H1 (cell line): Measurements from ENCODE around the gene LRIT2. TPM values are rescaled to one million over a fixed set of nuclear protein-coding genes. Genes with fewer than 3 reads are reported as not detected.

ENCODE experiments used
- BCL11A ChIP-seq, 2 experiments: IDR thresholded peaks; one replicate each; pipeline ENCODE4 v1.6.1; 2011; ENCODE audit warnings: low read depth in 2 of 2, low read length in 2 of 2, mild to moderate bottlenecking in 2 of 2
- CBX8 ChIP-seq: fragments of 300-800, 300-1000 bp; sonication (generic); IDR thresholded peaks from 2 replicates; pipeline ENCODE4 v1.7.1; 2016; ENCODE audit warnings: low read depth, low read length, borderline replicate concordance
- EP300 ChIP-seq, 2 experiments: IDR thresholded peaks; 1 replicate in 1 of 2; 2 replicates in 1 of 2; pipeline ENCODE4 v1.6.1; 2011 to 2012; ENCODE audit warnings: low read depth in 2 of 2, low read length in 2 of 2, mild to moderate bottlenecking in 2 of 2, borderline replicate concordance in 1 of 2, inconsistent platforms in 1 of 2, moderate library complexity in 1 of 2
- POLR2AphosphoS5 ChIP-seq: IDR thresholded peaks from 2 replicates; pipeline ENCODE4 v1.6.1; 2011; ENCODE audit warnings: low read depth, low read length
- RXRA ChIP-seq: IDR thresholded peaks from 2 replicates; pipeline ENCODE4 v1.6.1; 2011; ENCODE audit warnings: low read depth, mild to moderate bottlenecking, low read length, moderate library complexity; ENCODE audit not compliant: insufficient read depth
- SP1 ChIP-seq: IDR thresholded peaks from 2 replicates; pipeline ENCODE4 v1.6.1; 2011; ENCODE audit warnings: low read depth, low read length
- TCF12 ChIP-seq: IDR thresholded peaks from 2 replicates; pipeline ENCODE4 v1.6.1; 2011; ENCODE audit warnings: low read depth, mild to moderate bottlenecking, low read length
- polyA plus RNA-seq, 7 experiments: library from polyadenylated mRNA; depleted of rRNA in 3 of 7; stranded (reverse) in 5 of 7; unstranded in 2 of 7; fragments of >200 nt in 5 of 7; fragments of 200-250 nt in 2 of 7; gene quantifications; 1 replicate in 5 of 7; 2 replicates in 1 of 7; 4 replicates in 1 of 7; pipeline versions ENCODE4 v1.2.1 to v1.2.3, GENCODE V29; 2011 to 2013; ENCODE audit warnings: missing spikeins in 2 of 7, mixed read lengths in 2 of 7
- total RNA-seq: library from RNA; stranded (reverse); fragmentation: NEBNext Ultra II Directional; extraction: Animal tissue kit (Norgen Biotek cat#: 25700); gene quantifications from 2 replicates; pipeline ENCODE4 v1.2.1, GENCODE V29; 2021
- TF ChIP-seq, protein P1 (sequence below): IDR thresholded peaks from 2 replicates; pipeline ENCODE4 v1.6.1; 2012; ENCODE audit warnings: inconsistent platforms

LRIT2 gene
- total and polyA plus RNA-seq, 2 of the 8 experiments (the other 6 are each of a cell fraction or from before 2014, with no cell fraction given), result not detected

DNA sequence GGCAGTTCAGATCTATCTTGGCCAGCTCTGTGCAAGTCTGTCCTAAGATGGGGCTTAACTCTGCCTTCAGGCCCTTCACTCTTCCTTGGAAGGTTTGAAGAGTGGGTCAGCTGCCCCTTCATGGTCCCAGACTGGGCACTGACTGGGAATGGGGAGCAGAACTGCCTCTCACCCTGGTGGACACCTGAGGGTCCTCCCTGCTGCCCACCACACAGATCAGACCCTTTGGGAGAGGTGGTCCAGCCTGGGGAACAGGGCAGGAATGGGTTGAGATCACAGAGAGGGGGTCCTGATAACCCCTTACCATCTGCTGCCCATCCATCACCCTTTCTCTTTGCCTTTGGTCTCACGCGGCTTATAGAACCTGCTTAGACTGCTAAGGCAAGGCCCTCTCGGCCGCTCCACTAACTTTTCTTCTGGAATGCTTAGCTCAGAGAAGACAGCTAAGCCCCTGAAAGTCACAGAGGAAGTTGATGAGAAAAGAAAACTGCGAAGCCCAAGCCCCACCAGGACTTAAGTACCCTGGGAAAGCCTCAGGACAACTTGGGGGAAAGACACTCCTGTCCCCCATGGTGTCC is 31.4 kb downstream of the LRIT2 start (continued):
- no peak for TF ChIP-seq EP300 (IDR thresholded peaks at IDR 0.05; ENCODE audit: borderline replicate concordance in 1 of 2, low read depth in 2 of 2, low read length in 2 of 2)
- TF ChIP-seq SP1, result no peak
- TF ChIP-seq POLR2AphosphoS5, result no peak
- TF ChIP-seq TCF12, result no peak
- TF ChIP-seq BCL11A (IDR thresholded peaks at IDR 0.05; ENCODE audit: low read depth in 2 of 2, low read length in 2 of 2), result no peak
- TF ChIP-seq RXRA, result no peak
- no peak for TF ChIP-seq CBX8
- TF ChIP-seq, protein P1, sequence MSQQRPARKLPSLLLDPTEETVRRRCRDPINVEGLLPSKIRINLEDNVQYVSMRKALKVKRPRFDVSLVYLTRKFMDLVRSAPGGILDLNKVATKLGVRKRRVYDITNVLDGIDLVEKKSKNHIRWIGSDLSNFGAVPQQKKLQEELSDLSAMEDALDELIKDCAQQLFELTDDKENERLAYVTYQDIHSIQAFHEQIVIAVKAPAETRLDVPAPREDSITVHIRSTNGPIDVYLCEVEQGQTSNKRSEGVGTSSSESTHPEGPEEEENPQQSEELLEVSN, result no peak
